ENCODE measurements around the gene ATP9B. TPM values are rescaled to one million over a fixed set of nuclear protein-coding genes. Genes with fewer than 3 reads are reported as not detected.

Gene ATP9B
- total and polyA plus RNA-seq, 8 donors, result 29.2 to 41.5 (median 38.3) TPM

DNA sequence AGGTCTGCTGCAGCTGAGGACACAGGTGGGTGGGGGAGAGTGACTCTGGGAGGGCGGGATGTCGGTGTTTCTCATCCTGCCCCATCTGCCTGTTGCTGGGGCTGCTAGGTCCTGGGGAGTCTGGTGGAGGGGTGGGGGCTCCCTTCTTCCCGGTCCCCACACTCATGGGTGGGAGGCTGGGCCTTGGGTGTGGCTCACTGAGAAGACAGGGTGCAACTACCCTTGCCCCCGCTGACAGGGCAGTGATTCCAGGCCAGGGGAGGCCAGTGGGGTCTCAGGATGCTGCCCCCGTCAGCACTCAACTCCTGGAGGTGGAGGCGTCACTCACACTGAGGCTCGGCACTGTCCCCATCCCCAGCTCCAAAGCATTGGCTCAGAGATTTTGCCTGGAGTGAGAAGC, 318.8 kb downstream of the ATP9B start:
- no peak for TF ChIP-seq CTCF (IDR thresholded peaks at IDR 0.05)
- Histone ChIP-seq H3K27me3 (peaks cover 7 to 70% of the 10 kb centered on the region in 2 donors), H3K4me1 (peaks cover 2 to 4% of the 10 kb centered on the region in 2 donors), H3K27ac (no peak overlapping the region), H3K4me3 (no peak overlapping the region), H3K9me3 (no peaks in the 10 kb centered on the region), H3K36me3 (no peaks in the 10 kb centered on the region)
- intact Hi-C loops (cut with DNase I), result loop anchor here in 1 of 2 donors (10.0 kb wide), 1 partner anchor 257 kb away; no protein-coding TSS in a partner anchor
- no peak for ATAC-seq
- DNase-seq, result no peak

DNA sequence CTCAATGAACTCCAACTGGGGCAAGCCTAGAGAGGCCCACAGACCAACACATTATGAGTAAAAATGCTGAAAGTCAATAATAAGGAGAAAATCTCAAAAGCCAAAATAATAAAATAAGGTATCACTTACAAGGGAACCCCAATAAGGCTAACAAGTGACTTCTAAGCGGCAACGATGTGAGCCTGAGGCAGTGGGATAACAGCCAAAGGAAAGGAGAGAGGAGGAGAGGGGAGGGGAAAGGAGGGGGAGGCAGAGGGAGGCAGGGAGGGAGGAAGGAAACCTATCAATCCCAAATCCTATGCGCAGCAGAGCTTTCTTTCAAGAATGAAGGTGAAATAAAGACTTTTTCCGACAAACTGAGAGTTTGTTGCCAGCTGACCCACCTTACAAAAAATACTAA, 320.5 kb downstream of the ATP9B start:
- Histone ChIP-seq H3K4me3 (no peak overlapping the region), H3K27ac (no peak overlapping the region), H3K9me3 (no peaks in the 10 kb centered on the region), H3K36me3 (no peaks in the 10 kb centered on the region), H3K27me3 (peaks cover 7 to 86% of the 10 kb centered on the region in 2 donors), H3K4me1 (peaks cover 9 to 20% of the 10 kb centered on the region in 2 donors)
- TF ChIP-seq CTCF (IDR thresholded peaks at IDR 0.05), result no peak
- ATAC-seq, result no peak
- no peak for DNase-seq
- intact Hi-C loops (cut with DNase I), result loop anchor here in 1 of 2 donors (10.0 kb wide), 1 partner anchor 255 kb away; no protein-coding TSS in a partner anchor

DNA sequence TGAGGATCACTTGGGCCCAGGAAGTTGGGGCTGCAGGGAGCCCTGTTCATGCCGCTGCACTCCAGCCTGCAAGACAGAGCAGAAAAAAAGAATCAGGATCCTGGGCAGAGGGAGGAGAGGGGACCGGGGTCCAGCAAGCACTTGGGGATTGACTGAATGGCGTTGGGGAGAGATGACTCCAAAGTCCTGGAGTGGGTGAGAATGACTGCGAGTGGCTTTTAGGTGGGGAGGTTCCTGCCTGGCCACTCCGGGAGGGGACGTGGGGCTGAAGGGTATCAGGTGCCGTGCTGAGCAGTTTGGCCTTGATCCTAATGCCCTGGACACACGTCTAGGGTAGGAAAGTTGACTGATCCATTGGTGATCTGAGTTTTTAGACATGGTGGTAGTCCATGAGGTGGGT, 323.0 kb downstream of the ATP9B start:
- no peak for TF ChIP-seq CTCF (IDR thresholded peaks at IDR 0.05)
- H3K4me3 ChIP-seq, result no peak overlapping the region
- peaks cover 16 to 42% of the 10 kb centered on the region in 2 donors for H3K4me1 ChIP-seq
- no peak for ATAC-seq
- peaks cover 7 to 97% of the 10 kb centered on the region in 2 donors for H3K27me3 ChIP-seq
- DNase-seq, result peak in 1 of 4 donors; percentile 42
- H3K9me3 ChIP-seq, result no peaks in the 10 kb centered on the region
- no peaks in the 10 kb centered on the region for H3K36me3 ChIP-seq
- H3K27ac ChIP-seq, result no peak overlapping the region
- intact Hi-C loops (cut with DNase I), result no loop called here

DNA sequence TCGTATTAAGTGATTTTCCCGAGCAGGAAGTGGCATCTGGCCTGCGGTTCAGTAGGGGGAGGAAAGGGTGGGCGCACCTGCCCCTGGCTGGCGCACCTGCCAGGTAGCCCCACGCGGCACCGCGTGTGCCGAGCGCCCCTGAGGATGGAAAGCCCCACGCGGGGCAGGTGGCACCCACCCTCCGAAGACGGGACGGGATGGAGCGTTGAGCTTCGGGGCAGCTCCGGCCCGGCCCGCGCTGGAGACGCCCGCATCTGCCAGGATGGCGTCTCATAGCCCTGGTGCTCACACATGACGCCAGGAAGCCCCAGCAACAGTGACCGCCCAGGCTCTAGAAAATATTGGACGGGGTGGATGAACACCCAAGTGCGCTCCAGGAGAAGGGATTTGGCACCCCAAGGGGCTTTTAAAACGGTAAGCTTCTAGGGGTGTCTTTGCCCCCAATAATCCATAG, 324.0 kb downstream of the ATP9B start:
- peaks cover 7 to 95% of the 10 kb centered on the region in 2 donors for H3K27me3 ChIP-seq
- DNase-seq (peak in 2 of 4 donors; percentile 40 to 71), ATAC-seq (peak; percentile 10)
- TF ChIP-seq CTCF (IDR thresholded peaks at IDR 0.05), result no peak
- intact Hi-C loops (cut with DNase I), result no loop called here
- peak overlapping the region; percentile 45 to 54 for H3K4me3 ChIP-seq
- H3K9me3 ChIP-seq, result no peaks in the 10 kb centered on the region
- peak overlapping the region; percentile 87 to 90 for H3K27ac ChIP-seq
- peaks cover 16 to 51% of the 10 kb centered on the region in 2 donors for H3K4me1 ChIP-seq
- no peaks in the 10 kb centered on the region for H3K36me3 ChIP-seq

DNA sequence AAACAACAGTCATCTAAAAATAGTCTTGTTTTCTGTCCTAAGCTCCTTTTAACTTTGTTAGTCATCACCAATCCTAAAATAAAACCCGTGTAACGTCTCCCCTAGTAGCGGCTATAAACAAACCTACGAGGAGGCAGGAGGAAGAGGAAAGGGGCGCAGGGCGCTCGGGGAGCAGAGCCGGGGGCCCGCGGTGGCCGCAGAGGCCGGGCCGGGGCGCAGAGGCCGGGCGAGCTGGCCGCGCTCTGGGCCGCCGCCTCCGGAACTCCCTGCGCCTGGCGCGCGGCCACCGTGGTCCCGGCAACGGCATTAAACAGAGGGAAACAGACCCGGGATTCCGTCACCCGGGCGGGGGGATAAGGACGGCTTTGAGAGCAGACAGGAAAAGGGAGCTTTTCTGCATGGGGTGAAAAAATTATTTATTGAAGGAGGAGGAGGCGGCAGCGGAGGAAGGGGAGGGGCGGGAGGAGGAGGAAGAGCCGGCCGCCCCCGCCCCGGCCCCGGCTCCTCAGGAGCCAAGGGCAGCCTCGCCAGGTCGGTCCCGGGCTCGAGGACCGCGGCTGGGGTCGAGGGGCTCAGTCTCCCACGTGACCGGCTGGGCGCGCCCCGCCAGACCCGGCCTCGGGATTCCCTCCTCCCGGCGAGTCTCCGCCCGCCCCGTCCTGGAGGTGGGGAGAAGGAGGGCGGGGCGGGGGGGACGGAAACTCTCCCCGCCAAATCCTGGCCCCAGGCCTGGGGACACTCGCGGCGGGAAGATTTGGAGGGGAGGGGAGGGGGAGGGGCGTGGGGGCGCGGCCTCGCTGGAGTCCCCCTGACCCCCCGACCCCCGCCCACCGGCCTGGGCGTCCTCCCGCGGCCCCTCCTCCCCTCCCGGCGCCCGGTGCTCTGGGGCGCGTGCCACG, 324.7 kb downstream of the ATP9B start:
- TF ChIP-seq CTCF (IDR thresholded peaks at IDR 0.05), result no peak
- intact Hi-C loops (cut with DNase I), result no loop called here
- Histone ChIP-seq H3K36me3 (no peaks in the 10 kb centered on the region), H3K9me3 (no peaks in the 10 kb centered on the region), H3K27ac (peak overlapping the region; percentile 87 to 90), H3K27me3 (peaks cover 7 to 95% of the 10 kb centered on the region in 2 donors), H3K4me3 (peak overlapping the region; percentile 45 to 54), H3K4me1 (peaks cover 16 to 58% of the 10 kb centered on the region in 2 donors)
- DNase-seq, result peak; percentile 91 to 96 (median 93)
- peak; percentile 75 for ATAC-seq
